A549 (cell line): ENCODE measurements around the gene STYXL1. TPM values are rescaled to one million over a fixed set of nuclear protein-coding genes. Genes with fewer than 3 reads are reported as not detected.

Source experiments
- ATAC-seq, 2 experiments: fragments of 200-7000 bp in 1 of 2; fragments of >200 bp in 1 of 2; cut with Nextera tagmentation in 1 of 2; cut with Tn5 transposase in 1 of 2; 3 replicates each; pipeline versions ENCODE4 v1.8.0 to v1.9.1; 2018 to 2020; ENCODE audit warnings: mild to moderate bottlenecking in 1 of 2, moderate library complexity in 1 of 2
- CTCF ChIA-PET: fragments of 300-600 bp; sonication (Branson Sonifier 250); formaldehyde crosslinking; extraction: SDS; loops from one replicate; lab custom pipeline; 2021; ENCODE audit warnings: antibody characterized with exemption, inconsistent platforms; lab: Yijun Ruan, JAX
- POLR2A ChIA-PET: fragments of 350-600 bp; formaldehyde crosslinking; extraction: SDS; loops from one replicate; lab custom pipeline; 2021; ENCODE audit warnings: antibody characterized with exemption, inconsistent platforms; lab: Yijun Ruan, JAX
- DNase-seq, 2 experiments: peaks; one replicate each; pipeline versions ENCODE4 v3.0.0 to v3.0.0-alpha.2; 2011 to 2016; ENCODE audit warnings: low read depth in 1 of 2, low spot score in 1 of 2
- FAIRE-seq: peaks from 2 replicates; lab custom pipeline; 2011; peaks lifted over from hg19 to GRCh38; lab: Jason Lieb, UNC
- H3K27ac ChIP-seq, 2 experiments: fragments of >200 bp; sonication (Bioruptor Twin); formaldehyde crosslinking; 3 replicates each; pipeline ENCODE4 v1.5.1; 2016 to 2017
- H3K4me1 ChIP-seq: fragments of >200 bp; sonication (Bioruptor Twin); formaldehyde crosslinking; 3 replicates; pipeline ENCODE4 v1.6.1; 2016
- H3K4me2 ChIP-seq: fragments of >200 bp; sonication (Bioruptor Twin); formaldehyde crosslinking; 3 replicates; pipeline ENCODE4 v1.6.1; 2016
- H3K4me3 ChIP-seq: fragments of >200 bp; sonication (Bioruptor Twin); formaldehyde crosslinking; 3 replicates; pipeline ENCODE4 v1.5.1; 2016
- H3K9me3 ChIP-seq: fragments of >200 bp; sonication (Bioruptor Twin); formaldehyde crosslinking; 3 replicates; pipeline ENCODE4 v1.6.1; 2016
- BCL3 ChIP-seq: fragments of >200 bp; sonication (Bioruptor Twin); formaldehyde crosslinking; IDR thresholded peaks from 3 replicates; pipeline ENCODE4 v1.6.1; 2016
- BHLHE40 ChIP-seq: IDR thresholded peaks from 2 replicates; pipeline ENCODE4 v1.6.1; 2012; ENCODE audit warnings: low read depth, low read length, inconsistent platforms
- CEBPB ChIP-seq, 2 experiments: fragments of >200 bp in 1 of 2; sonication (Bioruptor Twin) in 1 of 2; formaldehyde crosslinking in 1 of 2; IDR thresholded peaks; 2 replicates each; pipeline ENCODE4 v1.6.1; 2012 to 2016
- EP300 ChIP-seq, 2 experiments: fragments of >200 bp; sonication (Bioruptor Twin); formaldehyde crosslinking; IDR thresholded peaks; 2 replicates in 1 of 2; 3 replicates in 1 of 2; pipeline ENCODE4 v1.6.1; 2016 to 2017
- HDAC2 ChIP-seq: fragments of 200-600 bp; sonication (generic); IDR thresholded peaks from 2 replicates; pipeline ENCODE4 v1.6.1; 2016
- JUN ChIP-seq, 2 experiments: fragments of >200 bp; sonication (Bioruptor Twin); formaldehyde crosslinking; IDR thresholded peaks; 2 replicates in 1 of 2; 3 replicates in 1 of 2; pipeline ENCODE4 v1.6.1; 2016 to 2017
- JUNB ChIP-seq: fragments of >200 bp; sonication (Bioruptor Twin); formaldehyde crosslinking; IDR thresholded peaks from 2 replicates; pipeline ENCODE4 v1.6.1; 2016
- MYC ChIP-seq: IDR thresholded peaks from 2 replicates; pipeline ENCODE4 v1.6.1; 2012; ENCODE audit warnings: mild to moderate bottlenecking, inconsistent platforms, low read length, improper control_type of control experiment, borderline replicate concordance
- NPAS2 ChIP-seq: fragments of 250-450 bp; sonication (Bioruptor Pico); IDR thresholded peaks from 2 replicates; pipeline ENCODE4 v1.8.0; 2022; ENCODE audit warnings: mild to moderate bottlenecking, moderate library complexity, borderline replicate concordance
- PHF8 ChIP-seq: fragments of 200-600 bp; sonication (generic); IDR thresholded peaks from 2 replicates; pipeline ENCODE4 v1.6.1; 2016; ENCODE audit warnings: low read depth, mild to moderate bottlenecking, antibody characterized with exemption, moderate library complexity, borderline replicate concordance
- POLR2A ChIP-seq: IDR thresholded peaks from 2 replicates; pipeline ENCODE4 v1.6.1; 2012; ENCODE audit warnings: mild to moderate bottlenecking, low read length
- POLR2AphosphoS2 ChIP-seq: conservative IDR thresholded peaks from 2 replicates; pipeline ENCODE4 v1.6.1; 2012; ENCODE audit warnings: low read length, improper control_type of control experiment, inconsistent platforms
- RFX5 ChIP-seq: fragments of 450-650 bp; IDR thresholded peaks from 2 replicates; pipeline ENCODE4 v1.7.1; 2014; ENCODE audit warnings: antibody characterized with exemption, mild to moderate bottlenecking, moderate library complexity
- TFCP2L1 ChIP-seq: fragments of 250-450 bp; sonication (Bioruptor Pico); IDR thresholded peaks from 2 replicates; pipeline ENCODE4 v1.5.0; 2021; ENCODE audit warnings: mild to moderate bottlenecking
- ZC3H11A ChIP-seq: fragments of 450-650 bp; IDR thresholded peaks from 2 replicates; pipeline ENCODE4 v1.6.1; 2014; ENCODE audit warnings: antibody characterized with exemption, mild to moderate bottlenecking
- ZNF302 ChIP-seq: fragments of 250-450 bp; sonication (Bioruptor Pico); IDR thresholded peaks from 2 replicates; pipeline ENCODE4 v1.9.0; 2021; ENCODE audit warnings: inconsistent platforms, mild to moderate bottlenecking, moderate library complexity
- WGBS: methylation state at CpG from one replicate; pipeline ENCODE4 v1.1.6; 2017; ENCODE audit errors: missing lambda C conversion rate; 5-methylcytosine and 5-hydroxymethylcytosine counted together
- polyA plus RNA-seq, 4 experiments: library from polyadenylated mRNA; depleted of rRNA in 3 of 4; stranded (reverse); fragments of >200 nt; fragmentation: RNase III in 1 of 4; extraction: RNeasy Plus Mini Kit Qiagen cat#74134 plus additional on column Dnase treatment in 1 of 4; gene quantifications; 2 replicates in 3 of 4; 3 replicates in 1 of 4; pipeline ENCODE4 v1.2.3, GENCODE V29; 2011 to 2017
- TF ChIP-seq, protein P1 (sequence below): fragments of 250-450 bp; sonication (Bioruptor Pico); IDR thresholded peaks from 2 replicates; pipeline ENCODE4 v1.5.0; 2020; ENCODE audit warnings: low read depth, mild to moderate bottlenecking, moderate library complexity
- TF ChIP-seq, protein P2 (sequence below): fragments of 450-650 bp; IDR thresholded peaks from 2 replicates; pipeline ENCODE4 v1.6.1; 2014; ENCODE audit warnings: antibody characterized with exemption

STYXL1 gene
- polyA plus RNA-seq, 2 of the 4 experiments (the other 2 are of a cell fraction) = 36.0 to 76.8 TPM

DNA sequence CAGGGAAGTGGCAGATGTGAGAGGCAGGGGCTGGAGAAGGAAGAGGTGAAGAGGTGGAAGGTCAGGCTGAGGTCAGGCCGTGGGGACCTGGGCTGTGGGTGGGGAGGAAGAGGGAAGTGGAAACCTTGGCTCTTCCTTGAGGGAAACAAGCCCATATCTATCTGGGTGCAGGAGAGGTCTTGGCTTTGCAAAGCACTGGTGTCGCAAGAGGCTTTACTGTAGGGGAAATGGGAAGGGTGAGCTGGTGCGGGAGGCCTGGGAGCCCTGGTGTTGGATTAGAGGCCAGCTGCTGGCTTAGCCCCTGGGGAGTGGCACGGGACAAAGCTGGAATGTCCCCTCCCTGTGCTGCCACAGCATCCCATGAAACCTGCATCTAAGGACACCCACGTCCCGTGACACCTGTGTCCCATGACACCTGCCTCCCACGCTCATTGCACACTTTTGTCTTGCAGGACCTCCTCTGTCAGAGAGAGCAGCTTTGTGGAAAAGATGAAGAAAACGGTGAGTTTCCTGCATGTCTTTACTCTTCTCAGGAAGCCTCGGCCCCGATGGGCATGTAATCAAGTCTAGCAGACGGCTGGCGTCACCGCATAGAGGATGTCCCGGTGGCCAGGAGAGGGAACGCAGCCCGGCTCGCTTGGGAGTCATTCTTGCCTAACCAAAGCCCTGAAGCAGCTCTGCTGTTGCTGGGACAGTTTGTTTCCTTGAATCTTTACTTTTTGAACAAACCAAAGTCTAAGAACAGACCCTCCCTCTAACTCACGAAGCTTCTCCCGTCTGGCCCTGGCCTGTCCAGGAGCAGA is 75.6 kb downstream of the STYXL1 start:
- Histone ChIP-seq H3K4me2 (no peak overlapping the region), H3K27ac (peak overlapping the region in 1 of 2 experiments; percentile 32; a peak in 2 of 6 replicates), H3K4me3 (no peak overlapping the region), H3K4me1 (peaks cover 7% of the 10 kb centered on the region; the same call in 1 of the 3 replicates), H3K9me3 (no peaks in the 10 kb centered on the region)
- TF ChIP-seq RFX5 = no peak
- peak; percentile 31 to 65; a peak in 2 of 4 replicates for TF ChIP-seq CEBPB (IDR thresholded peaks at IDR 0.05)
- no peak for TF ChIP-seq PHF8
- TF ChIP-seq, protein P1, sequence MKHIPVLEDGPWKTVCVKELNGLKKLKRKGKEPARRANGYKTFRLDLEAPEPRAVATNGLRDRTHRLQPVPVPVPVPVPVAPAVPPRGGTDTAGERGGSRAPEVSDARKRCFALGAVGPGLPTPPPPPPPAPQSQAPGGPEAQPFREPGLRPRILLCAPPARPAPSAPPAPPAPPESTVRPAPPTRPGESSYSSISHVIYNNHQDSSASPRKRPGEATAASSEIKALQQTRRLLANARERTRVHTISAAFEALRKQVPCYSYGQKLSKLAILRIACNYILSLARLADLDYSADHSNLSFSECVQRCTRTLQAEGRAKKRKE = no peak
- ChIA-PET POLR2A (no interaction called here), CTCF (interaction anchor here (0.7 to 2.8 kb wide), 6 partner anchors 9 to 106 kb away, joined by 3 to 7 read pairs (median 4); partner anchors contain the start of gene RHBDD2)
- ATAC-seq (peak; percentile 81 to 82), FAIRE-seq (no peak), DNase-seq (peak; percentile 54 to 66)
- 84% methylated on average over 19 of the region's 19 CpGs for WGBS

GRCh38 chr7:75971309-75971960 is 76.4 kb downstream of the STYXL1 start:
- POLR2A ChIA-PET = no interaction called here
- H3K4me3 ChIP-seq = no peak overlapping the region
- no peak for FAIRE-seq
- no peak for DNase-seq
- H3K4me2 ChIP-seq = no peak overlapping the region
- no peaks in the 10 kb centered on the region for H3K9me3 ChIP-seq
- no peak for TF ChIP-seq HDAC2
- no peak for TF ChIP-seq JUN (IDR thresholded peaks at IDR 0.05)
- TF ChIP-seq, protein P2, sequence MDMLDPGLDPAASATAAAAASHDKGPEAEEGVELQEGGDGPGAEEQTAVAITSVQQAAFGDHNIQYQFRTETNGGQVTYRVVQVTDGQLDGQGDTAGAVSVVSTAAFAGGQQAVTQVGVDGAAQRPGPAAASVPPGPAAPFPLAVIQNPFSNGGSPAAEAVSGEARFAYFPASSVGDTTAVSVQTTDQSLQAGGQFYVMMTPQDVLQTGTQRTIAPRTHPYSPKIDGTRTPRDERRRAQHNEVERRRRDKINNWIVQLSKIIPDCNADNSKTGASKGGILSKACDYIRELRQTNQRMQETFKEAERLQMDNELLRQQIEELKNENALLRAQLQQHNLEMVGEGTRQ = no peak
- TF ChIP-seq MYC = no peak
- TF ChIP-seq BHLHE40 = no peak
- TF ChIP-seq ZNF302 (CRISPR knock-in tag) = no peak
- TF ChIP-seq POLR2A = no peak
- TF ChIP-seq ZC3H11A = no peak
- no peak for TF ChIP-seq JUNB
- TF ChIP-seq TFCP2L1 (CRISPR knock-in tag) = no peak
- TF ChIP-seq POLR2AphosphoS2 = no peak
- CTCF ChIA-PET = interaction anchor here (0.7 to 3.3 kb wide), 6 partner anchors 8 to 105 kb away, joined by 3 to 12 read pairs (median 5); partner anchors contain the start of gene RHBDD2
- peak overlapping the region in 1 of 2 experiments; percentile 40; a peak in 2 of 6 replicates for H3K27ac ChIP-seq
- peaks cover 7% of the 10 kb centered on the region; the same call in 1 of the 3 replicates for H3K4me1 ChIP-seq
- WGBS = 89% methylated on average over 14 of the region's 14 CpGs
- ATAC-seq = peak in 1 of 2 experiments; percentile 23; a peak in 2 of 6 replicates

DNA sequence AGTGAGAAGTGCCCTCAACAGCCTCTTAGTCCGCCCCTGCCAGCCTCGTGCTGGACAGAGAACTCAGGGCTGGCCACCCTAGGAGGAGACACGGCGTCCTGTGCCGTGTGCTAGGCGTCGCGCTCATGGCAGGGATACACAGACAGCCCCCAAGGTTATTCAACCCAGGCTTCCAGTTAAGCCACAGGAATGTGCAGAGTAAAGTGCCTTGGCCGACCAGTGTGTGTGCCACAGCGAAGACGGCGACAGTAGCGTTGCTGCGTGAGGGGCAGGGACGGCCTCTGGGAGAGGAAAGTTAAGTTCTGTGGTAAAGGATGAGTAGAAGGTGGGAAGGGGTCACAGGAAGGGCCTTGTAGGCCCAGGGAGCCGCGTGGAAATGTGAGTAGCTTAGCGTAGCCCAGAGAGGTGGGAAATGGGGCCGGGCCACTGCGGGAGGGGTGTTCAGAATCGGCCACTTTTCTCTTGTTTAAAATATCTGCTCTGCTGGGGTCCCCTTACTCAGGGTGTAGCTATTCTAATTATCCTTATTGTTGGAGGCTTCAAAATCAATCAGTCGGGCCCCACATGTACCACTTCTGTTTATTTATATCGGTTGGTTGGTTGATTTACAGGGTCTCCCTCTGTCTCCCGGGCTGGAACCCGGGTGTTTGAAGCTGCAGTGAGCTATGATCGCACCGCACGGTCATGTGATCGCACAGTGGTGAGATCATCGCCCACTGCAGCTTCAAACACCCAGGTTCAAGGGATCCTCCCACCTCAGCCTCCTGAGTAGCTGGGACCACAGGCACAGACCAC is 77.9 kb downstream of the STYXL1 start:
- no peak for FAIRE-seq
- H3K4me1 ChIP-seq = peaks cover 7% of the 10 kb centered on the region; the same call in 1 of the 3 replicates
- no peak for TF ChIP-seq NPAS2 (CRISPR knock-in tag)
- no peak for TF ChIP-seq EP300 (IDR thresholded peaks at IDR 0.05)
- no peak for TF ChIP-seq BCL3
- H3K9me3 ChIP-seq = no peaks in the 10 kb centered on the region
- H3K4me3 ChIP-seq = no peak overlapping the region
- ChIA-PET CTCF (interaction anchor here (3.3 kb wide), 1 partner anchor 103 kb away, joined by 12 read pairs; no protein-coding TSS in a partner anchor), POLR2A (no interaction called here)
- no peak overlapping the region for H3K4me2 ChIP-seq
- ATAC-seq = no peak
- no peak for DNase-seq
- WGBS = 93% methylated on average over 30 of the region's 30 CpGs
- 0 out of 6 replicates have a peak overlapping the region, but pooled peaks of 1 of the 2 experiments have one; percentile 3 for H3K27ac ChIP-seq
